Vagina (tissue), 2 donors: Measurements from ENCODE around the gene TUBA3C.

Experiments
- CTCF ChIP-seq, 3 experiments: fragments of 450-650 bp in 2 of 3; fragments of 200-600 bp in 1 of 3; sonication (generic) in 1 of 3; IDR thresholded peaks; one replicate each; pipeline ENCODE4 v1.5.1; 2017 to 2019; ENCODE audit warnings: antibody characterized with exemption in 3 of 3, mild to moderate bottlenecking in 2 of 3, moderate library complexity in 2 of 3
- POLR2A ChIP-seq, 2 donors: fragments of 450-650 bp; IDR thresholded peaks; one replicate each; pipeline ENCODE4 v1.6.1; 2017; ENCODE audit warnings: antibody characterized with exemption in 2 of 2, mild to moderate bottlenecking in 2 of 2, moderate library complexity in 2 of 2
- POLR2AphosphoS5 ChIP-seq, 2 donors: sonication (generic); formaldehyde crosslinking; IDR thresholded peaks; one replicate each; pipeline ENCODE4 v1.9.0; 2017; ENCODE audit warnings: antibody characterized with exemption in 2 of 2, mild to moderate bottlenecking in 2 of 2, low read depth in 1 of 2; ENCODE audit not compliant: insufficient read depth in 1 of 2

- TF ChIP-seq CTCF (IDR thresholded peaks at IDR 0.05) (no peak), POLR2AphosphoS5 (IDR thresholded peaks at IDR 0.05; ENCODE audit: insufficient read depth in 1 of 2, low read depth in 1 of 2) (no peak), POLR2A (IDR thresholded peaks at IDR 0.05) (no peak)
Measured at GRCh38 chr13:19169496-19169895, 12.1 kb downstream of the TUBA3C start.
